ENCODE results near the gene TMEM222. TPM values are rescaled to one million over a fixed set of nuclear protein-coding genes. Genes with fewer than 3 reads are reported as not detected.
"Not testable (repeated sequence)": the region's sequence is repeated elsewhere in the genome, so short reads cannot be mapped to it uniquely, and the experiment has no call there.

Gene TMEM222
- total RNA-seq, 1 experiment from 2014 or later = 47.8 TPM

- no peak for DNase-seq (ENCODE audit: low read depth)
These were observed 58.3 kb downstream of the TMEM222 start for GRCh38 chr1:27380224-27380623.

GRCh38 chr1:27380766-27381733 is 59.1 kb downstream of the TMEM222 start:
- no peak for DNase-seq (ENCODE audit: low read depth)

GRCh38 chr1:27381969-27382762 is 60.2 kb downstream of the TMEM222 start:
- DNase-seq (ENCODE audit: low read depth) = no peak

- DNase-seq (ENCODE audit: low read depth) = no peak
These were observed 61.2 kb downstream of the TMEM222 start, which contains the start of gene CD164L2 for GRCh38 chr1:27383039-27383605. CD164L2 (minus strand) TSS chr1:27383333; CDS start chr1:27383239, 94 bp downstream.

GRCh38 chr1:27383661-27384060 is 61.7 kb downstream of the TMEM222 start:
- no peak for DNase-seq (ENCODE audit: low read depth)

GRCh38 chr1:27384797-27385196 is 62.8 kb downstream of the TMEM222 start:
- not testable (repeated sequence) for DNase-seq (ENCODE audit: low read depth)

Other genes starting within 250 kb of the TMEM222 start
- gene SLC9A1, start 167.0 kb upstream of the TMEM222 start, total RNA-seq (2014; rRNA removed; shearing (Covaris generic)) = 11.1 and 11.4 TPM in 2 replicates
- 14.5 and 14.9 TPM in 2 replicates for gene WDTC1, start 87.5 kb upstream of the TMEM222 start, total RNA-seq (2014; rRNA removed; shearing (Covaris generic))
- 0.12 TPM in 1 of 2 replicates, not detected in the other for gene SYTL1, start 19.9 kb downstream of the TMEM222 start, total RNA-seq (2014; rRNA removed; shearing (Covaris generic))
- gene MAP3K6, start 44.8 kb downstream of the TMEM222 start, total RNA-seq (2014; rRNA removed; shearing (Covaris generic)) = 14.5 and 20.6 TPM in 2 replicates
- gene FCN3, start 52.7 kb downstream of the TMEM222 start, total RNA-seq (2014; rRNA removed; shearing (Covaris generic)) = not detected in 2 replicates
- gene CD164L2, start 61.2 kb downstream of the TMEM222 start, total RNA-seq (2014; rRNA removed; shearing (Covaris generic)) = not detected in 2 replicates
- gene GPR3, start 70.5 kb downstream of the TMEM222 start, total RNA-seq (2014; rRNA removed; shearing (Covaris generic)) = 4.5 and 6.4 TPM in 2 replicates
- gene WASF2, start 168.0 kb downstream of the TMEM222 start, total RNA-seq (2014; rRNA removed; shearing (Covaris generic)) = 15.1 and 16.3 TPM in 2 replicates

All from RPMI7951 (cell line).